GM18870 (cell line): ENCODE results near the gene KIAA1671.
"Not testable (repeated sequence)": the region's sequence is repeated elsewhere in the genome, so short reads cannot be mapped to it uniquely, and the experiment has no call there.

Experiments used
- ATAC-seq: cut with Tn5 transposase; IDR thresholded peaks from one replicate; pipeline ENCODE4 v1.9.1; 2021; ENCODE audit warnings: moderate library complexity; ENCODE audit not compliant: unreplicated experiment

The KIAA1671 gene

DNA sequence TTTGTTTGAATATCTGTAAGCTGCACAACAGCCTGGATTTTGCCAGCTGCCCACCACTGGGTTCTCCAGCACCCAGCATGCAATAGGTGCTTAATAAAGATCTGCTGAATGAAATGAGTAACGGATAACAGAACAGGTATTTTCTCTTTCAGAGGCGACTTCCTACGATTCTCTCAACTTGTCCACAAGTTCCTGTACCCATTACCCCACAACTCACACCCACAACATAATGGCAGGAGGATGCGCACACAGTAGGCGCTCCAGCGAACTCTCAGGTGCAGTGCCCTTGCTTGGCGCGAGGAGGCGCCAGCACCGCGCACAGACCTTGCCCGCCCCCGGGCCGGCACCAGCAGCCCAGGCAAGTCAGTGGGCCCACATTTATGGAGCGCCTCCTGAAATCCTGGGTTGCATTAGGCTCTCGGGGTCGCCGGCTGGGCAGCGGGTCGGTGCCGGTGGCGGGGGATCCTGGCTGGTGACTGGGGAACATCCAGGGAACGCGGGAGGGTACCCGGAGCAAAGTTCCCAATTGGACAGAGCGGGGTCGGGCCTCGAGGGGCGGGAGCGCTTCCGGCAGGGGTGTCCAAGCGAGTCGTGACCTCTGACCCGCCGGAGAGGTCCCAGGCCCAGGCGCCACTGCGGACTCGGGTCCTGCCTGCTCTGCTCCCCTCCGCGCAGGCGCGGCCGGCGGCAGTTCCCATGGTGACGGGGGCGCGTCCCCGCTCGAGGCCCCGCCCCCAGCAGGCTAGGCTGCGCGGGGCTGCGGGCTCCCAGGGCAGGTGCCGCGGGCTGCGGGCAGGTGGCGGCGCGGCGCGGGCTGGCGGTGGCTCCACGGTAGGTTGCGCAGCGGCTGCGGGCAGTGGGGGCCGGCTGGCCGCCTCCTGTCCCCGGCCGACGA, at the start of gene KIAA1671:
TSS of gene KIAA1671 (plus strand) at position 775 of the 895 bp plus-strand sequence. CDS start 75,284 bp downstream, outside the sequence.
- no peak for ATAC-seq

DNA sequence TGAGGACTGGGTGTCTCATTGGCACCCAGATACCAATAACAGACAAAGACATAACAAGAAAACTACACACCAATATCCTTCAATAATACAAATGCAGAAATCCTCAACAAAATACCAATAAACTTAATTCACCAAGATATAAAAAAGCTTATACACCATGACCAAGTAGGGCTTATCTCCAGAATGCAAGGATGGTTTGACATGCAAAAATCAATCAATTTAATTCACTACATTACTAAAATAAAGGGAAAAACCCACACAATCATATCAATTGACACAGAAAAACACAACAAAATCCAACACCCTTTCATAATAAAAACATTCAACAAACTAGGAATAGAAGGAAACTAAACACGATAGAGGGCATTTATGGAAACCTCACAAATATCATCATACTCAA, 46.6 kb upstream of the KIAA1671 start:
- ATAC-seq = no peak

DNA sequence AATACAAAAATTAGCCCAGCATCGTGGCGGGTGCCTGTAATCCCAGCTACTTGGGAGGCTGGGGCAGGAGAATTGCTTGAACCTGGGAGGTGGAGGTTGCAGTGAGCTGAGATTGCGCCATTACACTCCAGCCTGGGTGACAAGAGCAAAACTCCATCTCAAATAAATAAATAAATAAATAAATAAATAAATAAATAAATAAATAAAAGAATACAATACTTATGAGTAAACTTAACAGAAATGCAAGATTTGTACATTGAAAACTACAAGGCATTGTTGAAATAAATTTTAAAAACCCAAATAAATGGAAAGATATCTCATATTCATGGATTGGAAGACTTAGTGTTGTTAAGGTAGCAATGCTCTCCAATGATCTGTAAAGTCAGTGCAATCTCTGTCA, 45.4 kb upstream of the KIAA1671 start:
- ATAC-seq = not testable (repeated sequence)

DNA sequence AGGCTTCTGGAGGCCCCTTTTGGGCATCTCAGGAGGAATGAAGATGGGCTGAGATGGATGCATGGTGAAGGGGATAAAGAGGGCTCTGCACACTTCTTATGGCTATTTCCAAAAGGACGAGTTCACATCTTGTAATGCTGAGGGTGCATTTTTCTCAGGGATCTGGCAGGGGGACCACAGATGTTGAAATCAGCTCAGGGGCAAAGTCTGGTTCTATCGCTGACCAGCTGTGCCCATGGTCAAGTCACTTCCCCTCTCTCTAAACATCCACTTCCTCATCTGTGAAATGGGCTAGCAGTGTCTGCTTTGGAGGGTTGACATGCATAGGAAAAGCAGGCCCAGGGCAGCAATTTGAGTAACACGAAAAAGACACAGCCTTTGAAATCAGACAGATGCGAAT, 32.5 kb upstream of the KIAA1671 start:
- no peak for ATAC-seq

DNA sequence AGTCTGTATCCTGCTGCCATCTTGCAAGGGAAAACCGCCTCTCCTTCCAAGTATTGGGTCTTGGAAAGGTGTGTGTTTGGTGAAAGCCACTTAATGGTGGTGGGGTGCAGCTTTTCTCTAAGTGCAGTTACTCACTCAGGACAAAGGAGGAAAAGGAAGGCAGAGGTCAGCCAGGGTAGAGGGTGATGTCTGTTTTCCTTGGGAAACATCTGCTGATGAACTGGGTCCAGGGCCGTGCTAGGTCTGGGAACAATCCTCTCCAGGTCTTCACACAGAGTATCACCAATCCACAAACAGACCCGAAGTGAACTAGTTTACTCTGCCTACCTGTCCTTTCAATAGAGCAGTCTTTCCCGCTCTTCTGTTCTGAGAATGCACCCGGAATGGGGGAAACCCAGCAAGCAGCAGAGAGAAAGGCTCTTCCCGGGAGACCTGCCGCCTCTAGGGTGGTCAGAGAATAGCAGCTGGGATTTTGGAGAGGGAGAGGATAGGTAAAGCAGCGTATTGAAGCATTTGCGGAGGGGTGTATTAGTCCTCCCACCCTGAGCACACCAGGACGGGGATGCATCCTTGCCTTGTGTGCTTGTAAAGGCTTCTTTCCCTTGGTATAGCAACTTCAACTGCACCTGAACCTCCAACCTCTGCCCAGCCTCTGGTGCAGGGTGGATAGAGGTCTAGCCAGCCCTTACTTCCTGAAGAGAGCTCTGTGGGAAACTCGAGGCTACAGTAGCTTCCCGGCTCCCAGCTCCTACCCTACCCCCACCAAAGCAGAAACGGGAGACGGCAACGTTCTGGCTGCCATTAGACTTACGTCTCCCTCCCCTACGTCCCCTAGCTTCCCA, 26.7 kb upstream of the KIAA1671 start:
- ATAC-seq = no peak

DNA sequence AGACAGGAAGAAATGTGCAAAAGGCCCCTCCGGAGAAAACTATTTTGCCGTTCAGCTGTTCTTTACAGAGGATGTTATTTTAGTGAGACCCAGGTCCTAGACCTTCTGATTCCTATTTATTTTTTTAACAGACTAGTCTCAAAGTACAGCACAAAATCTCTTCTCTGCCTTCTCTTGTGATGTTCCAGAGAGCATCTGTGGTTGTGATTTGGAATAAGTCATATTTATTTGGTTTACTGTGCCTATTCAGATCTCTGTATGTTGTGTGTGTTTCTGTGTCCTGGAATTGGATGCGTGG, 26.1 kb upstream of the KIAA1671 start:
- no peak for ATAC-seq

DNA sequence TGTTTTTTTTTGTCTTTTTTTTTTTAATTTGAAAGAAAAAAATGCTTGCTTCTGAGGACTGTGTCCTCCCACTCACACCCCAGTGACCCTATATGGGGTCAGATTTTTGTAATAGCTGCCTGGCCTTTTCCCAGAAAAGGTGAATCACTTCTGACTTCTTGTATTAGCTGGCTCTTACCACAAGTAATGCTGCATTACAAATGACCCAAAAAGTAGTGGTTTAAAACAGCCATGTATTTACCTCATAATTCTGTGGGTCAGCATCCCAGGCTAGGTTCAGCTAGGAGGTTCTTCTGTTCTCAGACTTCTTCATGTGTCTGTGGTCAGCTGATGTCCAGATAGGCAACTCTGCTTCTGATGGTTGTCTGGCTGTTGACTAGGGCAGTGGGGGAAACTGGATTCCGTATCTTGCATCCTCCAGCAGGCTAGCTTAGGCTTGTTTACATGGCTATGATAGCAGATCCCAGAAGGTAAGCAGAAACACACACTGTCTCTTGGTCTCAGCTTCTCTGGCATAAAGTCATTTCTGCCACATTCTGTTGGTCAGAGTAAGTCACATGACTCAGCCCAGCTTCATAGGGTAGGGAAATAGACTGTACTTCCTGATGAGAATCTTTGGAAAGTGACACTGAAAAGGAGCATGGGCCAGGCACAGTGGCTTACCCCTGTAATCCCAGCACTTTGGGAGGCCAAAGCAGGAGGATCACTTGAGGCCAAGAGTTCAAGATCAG, 25.5 kb upstream of the KIAA1671 start:
- no peak for ATAC-seq

DNA sequence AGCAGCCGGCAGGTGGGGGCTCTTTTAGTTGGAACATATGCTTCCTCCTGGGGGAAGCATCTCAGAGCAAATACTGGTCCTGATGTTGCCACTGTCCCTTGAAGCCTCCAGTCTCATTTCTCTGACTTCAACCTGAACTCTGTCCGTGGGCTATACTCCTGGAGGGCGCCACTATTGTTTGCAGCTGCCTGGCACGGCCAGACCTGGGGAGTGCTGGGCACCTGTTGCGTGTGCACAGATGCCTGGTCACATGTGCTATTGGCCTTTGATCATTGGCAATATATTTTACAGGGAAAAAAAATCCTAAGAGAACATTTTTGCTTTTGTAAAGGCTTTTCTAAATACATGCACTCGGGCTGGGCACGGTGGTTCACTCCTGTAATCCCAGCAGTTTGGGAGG, 24.2 kb upstream of the KIAA1671 start:
- ATAC-seq = no peak

DNA sequence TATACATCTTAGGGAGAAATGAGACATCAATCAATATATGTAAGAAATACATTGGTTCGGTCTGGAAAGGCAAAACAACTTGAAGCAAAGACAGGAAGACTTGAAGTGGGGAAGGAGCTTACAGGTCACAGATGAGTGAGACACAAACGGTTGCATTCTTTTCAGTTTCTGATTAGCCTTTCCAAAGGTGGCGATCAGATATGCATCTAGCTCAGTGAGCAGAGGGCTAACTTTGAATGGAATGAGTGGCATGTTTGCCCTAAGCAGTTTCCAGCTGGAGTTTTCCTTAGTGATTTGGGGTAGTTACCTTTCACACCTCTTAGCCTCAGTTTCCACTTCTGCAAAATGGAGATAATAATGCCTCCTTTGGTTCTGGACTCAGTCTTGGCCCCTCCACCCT, 21.8 kb upstream of the KIAA1671 start:
- ATAC-seq = no peak

GRCh38 chr22:24935771-24936483, 16.6 kb upstream of the KIAA1671 start:
- no peak for ATAC-seq

GRCh38 chr22:24937114-24937513, 15.4 kb upstream of the KIAA1671 start:
- ATAC-seq = no peak

GRCh38 chr22:24938741-24939341, 13.7 kb upstream of the KIAA1671 start:
- no peak for ATAC-seq

GRCh38 chr22:24942301-24942700, 10.2 kb upstream of the KIAA1671 start:
- no peak for ATAC-seq

GRCh38 chr22:24944217-24944937, 8.1 kb upstream of the KIAA1671 start:
- no peak for ATAC-seq

GRCh38 chr22:24945430-24945829, 7.1 kb upstream of the KIAA1671 start:
- no peak for ATAC-seq

GRCh38 chr22:24947383-24947782, 5.1 kb upstream of the KIAA1671 start:
- no peak for ATAC-seq

- ATAC-seq = no peak
Observed at GRCh38 chr22:24947881-24948280, 4.6 kb upstream of the KIAA1671 start.

GRCh38 chr22:24948356-24949202, 3.9 kb upstream of the KIAA1671 start:
- ATAC-seq = no peak
